Neural cell (in vitro differentiated cells): Measurements from ENCODE around the gene HOXC11. TPM values are rescaled to one million over a fixed set of nuclear protein-coding genes. Genes with fewer than 3 reads are reported as not detected.
A peak's percentile ranks its signal among the peaks of the same experiment; 100 is the strongest.

ENCODE experiments used
- H2AFZ ChIP-seq: fragments of 200-600, 300-800 bp; sonication (generic), shearing (Covaris generic); 2 replicates; pipeline ENCODE4 v1.6.0; 2014; ENCODE audit warnings: low read depth, mild to moderate bottlenecking, antibody characterized with exemption, low read length, moderate library complexity
- H3F3A ChIP-seq: fragments of 200-600 bp; shearing (Covaris generic); 2 replicates; pipeline ENCODE4 v1.6.1; 2016; ENCODE audit warnings: mild to moderate bottlenecking, moderate library complexity, mixed read lengths, antibody characterized with exemption, low read length; ENCODE audit not compliant: insufficient read depth, poor library complexity, severe bottlenecking
- H3K27ac ChIP-seq: fragments of 200-600, 300-800 bp; sonication (generic), shearing (Covaris generic); 2 replicates; pipeline ENCODE4 v1.5.1; 2014; ENCODE audit warnings: mild to moderate bottlenecking, low read length, moderate library complexity
- H3K27me3 ChIP-seq: fragments of 300-800, 200-600 bp; sonication (generic), shearing (Covaris generic); 2 replicates; pipeline ENCODE4 v1.6.0; 2014; ENCODE audit warnings: mild to moderate bottlenecking, low read depth, low read length, moderate library complexity; ENCODE audit not compliant: insufficient read depth
- H3K36me3 ChIP-seq: fragments of 300-800, 200-600 bp; sonication (generic), shearing (Covaris generic); 2 replicates; pipeline ENCODE4 v1.5.1; 2014; ENCODE audit warnings: mild to moderate bottlenecking, antibody characterized with exemption, low read length, moderate library complexity; ENCODE audit not compliant: insufficient read depth
- H3K4me2 ChIP-seq: fragments of 300-800, 200-600 bp; sonication (generic), shearing (Covaris generic); 2 replicates; pipeline ENCODE4 v1.6.0; 2014; ENCODE audit warnings: mild to moderate bottlenecking, low read length
- H3K4me3 ChIP-seq: fragments of 300-800, 200-600 bp; sonication (generic), shearing (Covaris generic); 2 replicates; pipeline ENCODE4 v1.5.1; 2014; ENCODE audit warnings: mild to moderate bottlenecking, low read length, moderate library complexity
- H3K79me2 ChIP-seq: fragments of 200-600 bp; shearing (Covaris generic); replicated peaks from 2 replicates; pipeline ENCODE4 v1.6.0; 2014; ENCODE audit warnings: mild to moderate bottlenecking, low read length, moderate library complexity; ENCODE audit not compliant: insufficient read depth
- H3K9ac ChIP-seq: fragments of 300-800, 200-600 bp; sonication (generic), shearing (Covaris generic); 2 replicates; pipeline ENCODE4 v1.6.1; 2016; ENCODE audit warnings: mild to moderate bottlenecking, low read length, mixed read lengths
- H3K9me2 ChIP-seq: fragments of 200-600 bp; shearing (Covaris generic); 2 replicates; pipeline ENCODE4 v1.6.1; 2016; ENCODE audit warnings: mild to moderate bottlenecking, low read length, mixed read lengths; ENCODE audit not compliant: insufficient read depth
- H3K9me3 ChIP-seq: fragments of 200-600, 300-800 bp; sonication (generic), shearing (Covaris generic); 2 replicates; pipeline ENCODE4 v1.6.1; 2016; ENCODE audit warnings: mild to moderate bottlenecking, mixed run types, low read length, moderate library complexity, mixed read lengths
- H4K20me1 ChIP-seq: fragments of 200-600 bp; shearing (Covaris generic); 2 replicates; pipeline ENCODE4 v1.6.1; 2016; ENCODE audit warnings: mild to moderate bottlenecking, mixed run types; ENCODE audit not compliant: insufficient read depth
- EP300 ChIP-seq: fragments of 450-650 bp; conservative IDR thresholded peaks from 2 replicates; pipeline ENCODE4 v1.6.1; 2014; ENCODE audit warnings: antibody characterized with exemption, mild to moderate bottlenecking, moderate library complexity; ENCODE audit not compliant: poor library complexity, severe bottlenecking
- EZH2 ChIP-seq: fragments of 200-600, 300-800 bp; shearing (Covaris generic), sonication (generic); IDR thresholded peaks from 2 replicates; pipeline ENCODE4 v1.6.1; 2014; ENCODE audit warnings: antibody characterized with exemption, low read length, borderline replicate concordance, mild to moderate bottlenecking; ENCODE audit not compliant: insufficient read depth, poor library complexity, severe bottlenecking
- MXI1 ChIP-seq: fragments of 450-650 bp; conservative IDR thresholded peaks from 2 replicates; pipeline ENCODE4 v1.6.1; 2014; ENCODE audit warnings: antibody characterized with exemption, mild to moderate bottlenecking; ENCODE audit not compliant: poor library complexity, severe bottlenecking
- POLR2AphosphoS5 ChIP-seq: IDR thresholded peaks from 2 replicates; pipeline ENCODE4 v1.6.1; 2012
- RAD21 ChIP-seq: fragments of 450-650 bp; conservative IDR thresholded peaks from 2 replicates; pipeline ENCODE4 v1.6.1; 2014; ENCODE audit warnings: antibody characterized with exemption, mild to moderate bottlenecking, moderate library complexity
- SMC3 ChIP-seq: fragments of 450-650 bp; conservative IDR thresholded peaks from 2 replicates; pipeline ENCODE4 v1.6.1; 2014; ENCODE audit warnings: antibody characterized with exemption, mild to moderate bottlenecking, moderate library complexity; ENCODE audit not compliant: poor library complexity
- TAF1 ChIP-seq: IDR thresholded peaks from 2 replicates; pipeline ENCODE4 v1.6.1; 2012; ENCODE audit warnings: low read depth
- polyA plus RNA-seq: library from polyadenylated mRNA; depleted of rRNA; stranded (reverse); fragments of >200 nt; gene quantifications from 2 replicates; pipeline ENCODE4 v1.2.3, GENCODE V29; 2014
- TF ChIP-seq, protein P1 (sequence below): fragments of 450-650 bp; IDR thresholded peaks from 2 replicates; pipeline ENCODE4 v1.5.1; 2014; ENCODE audit warnings: antibody characterized with exemption, mild to moderate bottlenecking, moderate library complexity; ENCODE audit not compliant: poor library complexity, severe bottlenecking
- TF ChIP-seq, protein P2 (sequence below): IDR thresholded peaks from 2 replicates; pipeline ENCODE4 v1.6.1; 2012; ENCODE audit warnings: borderline replicate concordance

Gene HOXC11
- polyA plus RNA-seq, 1 donor from 2014 or later: not detected

GRCh38 chr12:53989227-53990113 is 16.5 kb downstream of the HOXC11 start:
- Histone ChIP-seq H3K9ac (no peak overlapping the region), H4K20me1 (no peaks in the 10 kb centered on the region), H3K27me3 (peaks cover 100% of the 10 kb centered on the region), H3K27ac (no peak overlapping the region), H3K9me3 (no peaks in the 10 kb centered on the region), H3K4me2 (no peak overlapping the region), H3K9me2 (no peaks in the 10 kb centered on the region), H3F3A (no peaks in the 10 kb centered on the region), H2AFZ (no peak overlapping the region), H3K36me3 (no peaks in the 10 kb centered on the region), H3K4me3 (no peak overlapping the region), H3K79me2 (no peaks in the 10 kb centered on the region)
- no peak for TF ChIP-seq TAF1
- peak; percentile 52 for TF ChIP-seq EZH2
- no peak for TF ChIP-seq MXI1
- TF ChIP-seq, protein P1, sequence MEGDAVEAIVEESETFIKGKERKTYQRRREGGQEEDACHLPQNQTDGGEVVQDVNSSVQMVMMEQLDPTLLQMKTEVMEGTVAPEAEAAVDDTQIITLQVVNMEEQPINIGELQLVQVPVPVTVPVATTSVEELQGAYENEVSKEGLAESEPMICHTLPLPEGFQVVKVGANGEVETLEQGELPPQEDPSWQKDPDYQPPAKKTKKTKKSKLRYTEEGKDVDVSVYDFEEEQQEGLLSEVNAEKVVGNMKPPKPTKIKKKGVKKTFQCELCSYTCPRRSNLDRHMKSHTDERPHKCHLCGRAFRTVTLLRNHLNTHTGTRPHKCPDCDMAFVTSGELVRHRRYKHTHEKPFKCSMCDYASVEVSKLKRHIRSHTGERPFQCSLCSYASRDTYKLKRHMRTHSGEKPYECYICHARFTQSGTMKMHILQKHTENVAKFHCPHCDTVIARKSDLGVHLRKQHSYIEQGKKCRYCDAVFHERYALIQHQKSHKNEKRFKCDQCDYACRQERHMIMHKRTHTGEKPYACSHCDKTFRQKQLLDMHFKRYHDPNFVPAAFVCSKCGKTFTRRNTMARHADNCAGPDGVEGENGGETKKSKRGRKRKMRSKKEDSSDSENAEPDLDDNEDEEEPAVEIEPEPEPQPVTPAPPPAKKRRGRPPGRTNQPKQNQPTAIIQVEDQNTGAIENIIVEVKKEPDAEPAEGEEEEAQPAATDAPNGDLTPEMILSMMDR: peak; percentile 65
- TF ChIP-seq POLR2AphosphoS5: no peak
- TF ChIP-seq RAD21: peak; percentile 68
- no peak for TF ChIP-seq EP300
- TF ChIP-seq, protein P2, sequence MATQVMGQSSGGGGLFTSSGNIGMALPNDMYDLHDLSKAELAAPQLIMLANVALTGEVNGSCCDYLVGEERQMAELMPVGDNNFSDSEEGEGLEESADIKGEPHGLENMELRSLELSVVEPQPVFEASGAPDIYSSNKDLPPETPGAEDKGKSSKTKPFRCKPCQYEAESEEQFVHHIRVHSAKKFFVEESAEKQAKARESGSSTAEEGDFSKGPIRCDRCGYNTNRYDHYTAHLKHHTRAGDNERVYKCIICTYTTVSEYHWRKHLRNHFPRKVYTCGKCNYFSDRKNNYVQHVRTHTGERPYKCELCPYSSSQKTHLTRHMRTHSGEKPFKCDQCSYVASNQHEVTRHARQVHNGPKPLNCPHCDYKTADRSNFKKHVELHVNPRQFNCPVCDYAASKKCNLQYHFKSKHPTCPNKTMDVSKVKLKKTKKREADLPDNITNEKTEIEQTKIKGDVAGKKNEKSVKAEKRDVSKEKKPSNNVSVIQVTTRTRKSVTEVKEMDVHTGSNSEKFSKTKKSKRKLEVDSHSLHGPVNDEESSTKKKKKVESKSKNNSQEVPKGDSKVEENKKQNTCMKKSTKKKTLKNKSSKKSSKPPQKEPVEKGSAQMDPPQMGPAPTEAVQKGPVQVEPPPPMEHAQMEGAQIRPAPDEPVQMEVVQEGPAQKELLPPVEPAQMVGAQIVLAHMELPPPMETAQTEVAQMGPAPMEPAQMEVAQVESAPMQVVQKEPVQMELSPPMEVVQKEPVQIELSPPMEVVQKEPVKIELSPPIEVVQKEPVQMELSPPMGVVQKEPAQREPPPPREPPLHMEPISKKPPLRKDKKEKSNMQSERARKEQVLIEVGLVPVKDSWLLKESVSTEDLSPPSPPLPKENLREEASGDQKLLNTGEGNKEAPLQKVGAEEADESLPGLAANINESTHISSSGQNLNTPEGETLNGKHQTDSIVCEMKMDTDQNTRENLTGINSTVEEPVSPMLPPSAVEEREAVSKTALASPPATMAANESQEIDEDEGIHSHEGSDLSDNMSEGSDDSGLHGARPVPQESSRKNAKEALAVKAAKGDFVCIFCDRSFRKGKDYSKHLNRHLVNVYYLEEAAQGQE: no peak
- TF ChIP-seq SMC3: peak; percentile 74

- H3K9me3 ChIP-seq: no peaks in the 10 kb centered on the region
- H3K9ac ChIP-seq: no peak overlapping the region
- H2AFZ ChIP-seq: no peak overlapping the region
- H3K27me3 ChIP-seq: peaks cover 100% of the 10 kb centered on the region
- H4K20me1 ChIP-seq: no peaks in the 10 kb centered on the region
- H3K36me3 ChIP-seq: no peaks in the 10 kb centered on the region
- no peak overlapping the region for H3K4me3 ChIP-seq
- TF ChIP-seq TAF1 (no peak), RAD21 (no peak), EZH2 (no peak), POLR2AphosphoS5 (no peak), EP300 (no peak), SMC3 (no peak), MXI1 (no peak)
- TF ChIP-seq, protein P2: no peak
- TF ChIP-seq, protein P1: no peak
- no peak overlapping the region for H3K4me2 ChIP-seq
- H3K9me2 ChIP-seq: no peaks in the 10 kb centered on the region
- H3K27ac ChIP-seq: no peak overlapping the region
- H3F3A ChIP-seq: no peaks in the 10 kb centered on the region
- no peaks in the 10 kb centered on the region for H3K79me2 ChIP-seq
Observed at GRCh38 chr12:53990311-53991076, 17.6 kb downstream of the HOXC11 start.
